K562 (cell line): ENCODE data around the gene ATF4. TPM values are rescaled to one million over a fixed set of nuclear protein-coding genes. Genes with fewer than 3 reads are reported as not detected.
A peak's percentile ranks its signal among the peaks of the same experiment; 100 is the strongest.

Experiments
- ATF7 ChIP-seq: fragments of 450-650 bp; IDR thresholded peaks from 2 replicates; pipeline ENCODE4 v1.7.1; 2014; ENCODE audit warnings: mild to moderate bottlenecking, moderate library complexity
- CBFA2T2 ChIP-seq: fragments of 450-650 bp; conservative IDR thresholded peaks from 2 replicates; pipeline ENCODE4 v1.6.1; 2017; ENCODE audit warnings: mild to moderate bottlenecking
- HMGN3 ChIP-seq: IDR thresholded peaks from 2 replicates; pipeline ENCODE4 v1.6.1; 2011; ENCODE audit warnings: borderline replicate concordance, low read depth, mild to moderate bottlenecking, mixed read lengths, low read length; ENCODE audit not compliant: insufficient read length; ENCODE audit errors: extremely low read depth
- KDM4B ChIP-seq, 2 experiments: fragments of 450-650 bp in 1 of 2; sonication (generic) in 1 of 2; IDR thresholded peaks; 2 replicates each; pipeline ENCODE4 v1.6.1; 2016 to 2017; ENCODE audit warnings: borderline replicate concordance in 2 of 2, antibody characterized with exemption in 1 of 2, low read depth in 1 of 2, mild to moderate bottlenecking in 1 of 2
- SMC3 ChIP-seq: conservative IDR thresholded peaks from 2 replicates; pipeline ENCODE4 v1.6.1; 2011; ENCODE audit warnings: low read depth, low read length, improper control_type of control experiment; ENCODE audit not compliant: insufficient read depth
- TAL1 ChIP-seq: fragments of 450-650 bp; IDR thresholded peaks from 2 replicates; pipeline ENCODE4 v1.6.1; 2016; ENCODE audit warnings: mild to moderate bottlenecking
- ZKSCAN1 ChIP-seq: fragments of 150-350 bp; IDR thresholded peaks from 2 replicates; pipeline ENCODE4 v1.6.1; 2016; ENCODE audit warnings: low read depth, low read length
- ZNF174 ChIP-seq: fragments of 250-450 bp; sonication (Bioruptor Pico); IDR thresholded peaks from 2 replicates; pipeline ENCODE4 v1.4.0; 2020; ENCODE audit warnings: mild to moderate bottlenecking
- ZNF408 ChIP-seq: fragments of 250-450 bp; sonication (Bioruptor Pico); IDR thresholded peaks from 2 replicates; pipeline ENCODE4 v1.4.0; 2020; ENCODE audit warnings: low read depth, mild to moderate bottlenecking, moderate library complexity
- polyA plus RNA-seq, 8 experiments: library from polyadenylated mRNA; depleted of rRNA in 4 of 8; stranded (reverse) in 5 of 8; unstranded in 3 of 8; fragments of >200 nt; fragmentation: Nextera tagmentation in 2 of 8; fragmentation: Illumina TruSeq in 1 of 8; extraction: Ambion mirVana in 2 of 8; extraction: Trizol in 1 of 8; gene quantifications; 2 replicates each; pipeline versions ENCODE4 v1.2.1 to v1.2.3, GENCODE V29; 2011 to 2014; ENCODE audit warnings: inconsistent platforms in 1 of 8, missing spikeins in 1 of 8
- total RNA-seq, 7 experiments: library from RNA; depleted of rRNA in 6 of 7; stranded (reverse); fragments of >200 nt in 6 of 7; fragmentation: Illumina TruSeq in 2 of 7; extraction: Trizol in 2 of 7; gene quantifications; 2 replicates each; pipeline versions ENCODE4 v1.2.1 to v1.2.3, GENCODE V29; 2011 to 2021; ENCODE audit warnings: low replicate concordance in 1 of 7
- TF ChIP-seq, protein P1 (sequence below): conservative IDR thresholded peaks from 2 replicates; pipeline ENCODE4 v1.6.1; 2011; ENCODE audit warnings: low read depth, mild to moderate bottlenecking, low read length; ENCODE audit not compliant: control insufficient read depth
- TF ChIP-seq, protein P2 (sequence below): fragments of 250-450 bp; sonication (Bioruptor Pico); IDR thresholded peaks from 2 replicates; pipeline ENCODE4 v1.4.0; 2020; ENCODE audit warnings: mild to moderate bottlenecking
- TF ChIP-seq, protein P3 (sequence below): fragments of 250-450 bp; sonication (Bioruptor Pico); IDR thresholded peaks from 2 replicates; pipeline ENCODE4 v1.5.0; 2021; ENCODE audit warnings: mild to moderate bottlenecking, borderline replicate concordance
- TF ChIP-seq, protein P4 (sequence below): IDR thresholded peaks from 2 replicates; pipeline ENCODE4 v1.6.1; 2012; ENCODE audit warnings: low read depth, low read length, improper control_type of control experiment, borderline replicate concordance
- TF ChIP-seq, protein P5 (sequence below), 2 experiments: fragments of 250-450 bp in 1 of 2; fragments of 450-650 bp in 1 of 2; sonication (Bioruptor Pico) in 1 of 2; IDR thresholded peaks; 2 replicates each; pipeline versions ENCODE4 v1.6.1 to v1.8.0; 2016 to 2021; ENCODE audit warnings: mild to moderate bottlenecking in 2 of 2, moderate library complexity in 2 of 2, missing compliant biosample characterization in 1 of 2, missing genetic modification characterization in 1 of 2
- TF ChIP-seq, protein P6 (sequence below): fragments of 250-450 bp; sonication (Bioruptor Pico); IDR thresholded peaks from 2 replicates; pipeline ENCODE4 v1.8.0; 2022; ENCODE audit warnings: inconsistent platforms, mild to moderate bottlenecking, moderate library complexity, borderline replicate concordance

Gene ATF4
- total and polyA plus RNA-seq, 9 of the 15 experiments (the other 6 are each of a cell fraction or from before 2014, with no cell fraction given): 93.1 to 723 (median 355) TPM

DNA sequence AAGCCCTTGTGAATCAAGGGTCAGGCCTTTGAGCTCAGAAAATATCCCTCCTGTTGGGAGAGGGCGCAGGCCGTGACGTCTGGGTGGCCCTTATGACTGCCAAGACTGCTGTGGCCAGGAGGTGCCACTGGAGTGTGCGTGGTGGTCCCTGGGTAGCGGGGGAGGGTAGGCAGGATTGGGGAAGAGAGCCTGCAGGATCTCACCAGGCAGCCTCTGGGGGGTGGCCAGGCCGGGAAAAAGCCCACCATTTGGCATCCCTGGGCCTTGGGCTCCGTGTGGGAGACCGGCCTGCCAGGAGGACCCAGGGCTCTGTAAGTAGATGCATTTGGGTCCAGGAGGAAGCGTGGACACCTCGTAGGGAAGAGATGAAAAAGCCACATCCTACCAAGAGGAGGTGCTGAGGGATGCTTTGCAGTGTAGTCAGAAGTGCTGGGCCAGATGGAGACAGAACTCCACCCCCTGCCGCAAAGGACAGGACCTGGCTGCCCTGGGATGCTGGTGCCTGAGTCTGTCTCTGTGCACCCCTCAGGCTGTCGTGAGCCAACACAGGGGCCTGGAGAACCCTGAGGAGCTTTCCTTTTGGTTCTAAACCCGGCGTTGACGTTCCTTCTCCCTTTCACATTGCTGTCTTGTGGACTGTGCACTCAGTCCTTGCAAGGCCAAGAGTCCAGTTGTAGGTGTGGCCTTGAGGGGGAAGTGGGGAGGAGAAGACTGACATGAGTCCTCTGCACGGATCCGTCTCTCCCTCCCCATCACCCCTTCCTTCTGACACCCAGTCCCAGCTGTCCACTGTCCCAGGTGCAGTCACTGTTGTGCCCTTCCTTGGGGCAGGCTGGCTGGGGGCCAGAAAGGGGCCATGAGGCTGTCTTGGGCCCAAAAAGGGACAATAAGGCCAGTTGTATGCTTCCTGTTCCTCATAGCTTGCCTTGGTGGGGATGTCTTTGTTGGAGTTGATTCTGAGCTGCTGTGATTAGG is 31.0 kb upstream of the ATF4 start (continued):
- TF ChIP-seq, protein P1, sequence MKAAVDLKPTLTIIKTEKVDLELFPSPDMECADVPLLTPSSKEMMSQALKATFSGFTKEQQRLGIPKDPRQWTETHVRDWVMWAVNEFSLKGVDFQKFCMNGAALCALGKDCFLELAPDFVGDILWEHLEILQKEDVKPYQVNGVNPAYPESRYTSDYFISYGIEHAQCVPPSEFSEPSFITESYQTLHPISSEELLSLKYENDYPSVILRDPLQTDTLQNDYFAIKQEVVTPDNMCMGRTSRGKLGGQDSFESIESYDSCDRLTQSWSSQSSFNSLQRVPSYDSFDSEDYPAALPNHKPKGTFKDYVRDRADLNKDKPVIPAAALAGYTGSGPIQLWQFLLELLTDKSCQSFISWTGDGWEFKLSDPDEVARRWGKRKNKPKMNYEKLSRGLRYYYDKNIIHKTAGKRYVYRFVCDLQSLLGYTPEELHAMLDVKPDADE: no peak
- TF ChIP-seq, protein P2, sequence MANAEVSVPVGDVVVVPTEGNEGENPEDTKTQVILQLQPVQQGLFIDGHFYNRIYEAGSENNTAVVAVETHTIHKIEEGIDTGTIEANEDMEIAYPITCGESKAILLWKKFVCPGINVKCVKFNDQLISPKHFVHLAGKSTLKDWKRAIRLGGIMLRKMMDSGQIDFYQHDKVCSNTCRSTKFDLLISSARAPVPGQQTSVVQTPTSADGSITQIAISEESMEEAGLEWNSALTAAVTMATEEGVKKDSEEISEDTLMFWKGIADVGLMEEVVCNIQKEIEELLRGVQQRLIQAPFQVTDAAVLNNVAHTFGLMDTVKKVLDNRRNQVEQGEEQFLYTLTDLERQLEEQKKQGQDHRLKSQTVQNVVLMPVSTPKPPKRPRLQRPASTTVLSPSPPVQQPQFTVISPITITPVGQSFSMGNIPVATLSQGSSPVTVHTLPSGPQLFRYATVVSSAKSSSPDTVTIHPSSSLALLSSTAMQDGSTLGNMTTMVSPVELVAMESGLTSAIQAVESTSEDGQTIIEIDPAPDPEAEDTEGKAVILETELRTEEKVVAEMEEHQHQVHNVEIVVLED: no peak
- TF ChIP-seq ZNF408 (CRISPR knock-in tag) (no peak), KDM4B (IDR thresholded peaks at IDR 0.05; ENCODE audit: borderline replicate concordance in 2 of 2, low read depth in 1 of 2) (no peak), ZNF174 (CRISPR knock-in tag) (no peak), TAL1 (no peak), HMGN3 (peak; percentile 5), ZKSCAN1 (no peak), SMC3 (no peak), CBFA2T2 (no peak), ATF7 (no peak)
- TF ChIP-seq, protein P3, sequence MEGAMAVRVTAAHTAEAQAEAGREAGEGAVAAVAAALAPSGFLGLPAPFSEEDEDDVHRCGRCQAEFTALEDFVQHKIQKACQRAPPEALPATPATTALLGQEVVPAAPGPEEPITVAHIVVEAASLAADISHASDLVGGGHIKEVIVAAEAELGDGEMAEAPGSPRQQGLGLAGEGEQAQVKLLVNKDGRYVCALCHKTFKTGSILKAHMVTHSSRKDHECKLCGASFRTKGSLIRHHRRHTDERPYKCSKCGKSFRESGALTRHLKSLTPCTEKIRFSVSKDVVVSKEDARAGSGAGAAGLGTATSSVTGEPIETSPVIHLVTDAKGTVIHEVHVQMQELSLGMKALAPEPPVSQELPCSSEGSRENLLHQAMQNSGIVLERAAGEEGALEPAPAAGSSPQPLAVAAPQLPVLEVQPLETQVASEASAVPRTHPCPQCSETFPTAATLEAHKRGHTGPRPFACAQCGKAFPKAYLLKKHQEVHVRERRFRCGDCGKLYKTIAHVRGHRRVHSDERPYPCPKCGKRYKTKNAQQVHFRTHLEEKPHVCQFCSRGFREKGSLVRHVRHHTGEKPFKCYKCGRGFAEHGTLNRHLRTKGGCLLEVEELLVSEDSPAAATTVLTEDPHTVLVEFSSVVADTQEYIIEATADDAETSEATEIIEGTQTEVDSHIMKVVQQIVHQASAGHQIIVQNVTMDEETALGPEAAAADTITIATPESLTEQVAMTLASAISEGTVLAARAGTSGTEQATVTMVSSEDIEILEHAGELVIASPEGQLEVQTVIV: no peak
- TF ChIP-seq, protein P4, sequence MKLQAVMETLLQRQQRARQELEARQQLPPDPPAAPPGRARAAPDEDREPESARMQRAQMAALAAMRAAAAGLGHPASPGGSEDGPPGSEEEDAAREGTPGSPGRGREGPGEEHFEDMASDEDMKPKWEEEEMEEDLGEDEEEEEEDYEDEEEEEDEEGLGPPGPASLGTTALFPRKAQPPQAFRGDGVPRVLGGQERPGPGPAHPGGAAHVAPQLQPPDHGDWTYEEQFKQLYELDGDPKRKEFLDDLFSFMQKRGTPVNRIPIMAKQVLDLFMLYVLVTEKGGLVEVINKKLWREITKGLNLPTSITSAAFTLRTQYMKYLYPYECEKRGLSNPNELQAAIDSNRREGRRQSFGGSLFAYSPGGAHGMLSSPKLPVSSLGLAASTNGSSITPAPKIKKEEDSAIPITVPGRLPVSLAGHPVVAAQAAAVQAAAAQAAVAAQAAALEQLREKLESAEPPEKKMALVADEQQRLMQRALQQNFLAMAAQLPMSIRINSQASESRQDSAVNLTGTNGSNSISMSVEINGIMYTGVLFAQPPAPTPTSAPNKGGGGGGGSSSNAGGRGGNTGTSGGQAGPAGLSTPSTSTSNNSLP: no peak
- TF ChIP-seq, protein P5, sequence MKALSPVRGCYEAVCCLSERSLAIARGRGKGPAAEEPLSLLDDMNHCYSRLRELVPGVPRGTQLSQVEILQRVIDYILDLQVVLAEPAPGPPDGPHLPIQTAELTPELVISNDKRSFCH (CRISPR knock-in tag; IDR thresholded peaks at IDR 0.05): no peak
- TF ChIP-seq, protein P5 (tag; IDR thresholded peaks at IDR 0.05): no peak
- TF ChIP-seq, protein P6, sequence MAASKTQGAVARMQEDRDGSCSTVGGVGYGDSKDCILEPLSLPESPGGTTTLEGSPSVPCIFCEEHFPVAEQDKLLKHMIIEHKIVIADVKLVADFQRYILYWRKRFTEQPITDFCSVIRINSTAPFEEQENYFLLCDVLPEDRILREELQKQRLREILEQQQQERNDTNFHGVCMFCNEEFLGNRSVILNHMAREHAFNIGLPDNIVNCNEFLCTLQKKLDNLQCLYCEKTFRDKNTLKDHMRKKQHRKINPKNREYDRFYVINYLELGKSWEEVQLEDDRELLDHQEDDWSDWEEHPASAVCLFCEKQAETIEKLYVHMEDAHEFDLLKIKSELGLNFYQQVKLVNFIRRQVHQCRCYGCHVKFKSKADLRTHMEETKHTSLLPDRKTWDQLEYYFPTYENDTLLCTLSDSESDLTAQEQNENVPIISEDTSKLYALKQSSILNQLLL (CRISPR knock-in tag): no peak
